HL-60 (cell line): ENCODE measurements around the gene IFI30.

ENCODE experiments used
- POLR2AphosphoS5 ChIP-seq: IDR thresholded peaks from 2 replicates; pipeline ENCODE4 v1.6.1; 2012; ENCODE audit warnings: low read depth
- REST ChIP-seq: IDR thresholded peaks from 2 replicates; pipeline ENCODE4 v1.6.1; 2012; ENCODE audit warnings: low read depth; ENCODE audit not compliant: insufficient replicate concordance
- TF ChIP-seq, protein P1 (sequence below): IDR thresholded peaks from one replicate; pipeline ENCODE4 v1.5.1; 2011; ENCODE audit warnings: low read length, control low read depth, inconsistent platforms; ENCODE audit not compliant: insufficient read depth

GRCh38 chr19:18155095-18156087 lies 18.2 kb upstream of the IFI30 start:
- TF ChIP-seq, protein P1, sequence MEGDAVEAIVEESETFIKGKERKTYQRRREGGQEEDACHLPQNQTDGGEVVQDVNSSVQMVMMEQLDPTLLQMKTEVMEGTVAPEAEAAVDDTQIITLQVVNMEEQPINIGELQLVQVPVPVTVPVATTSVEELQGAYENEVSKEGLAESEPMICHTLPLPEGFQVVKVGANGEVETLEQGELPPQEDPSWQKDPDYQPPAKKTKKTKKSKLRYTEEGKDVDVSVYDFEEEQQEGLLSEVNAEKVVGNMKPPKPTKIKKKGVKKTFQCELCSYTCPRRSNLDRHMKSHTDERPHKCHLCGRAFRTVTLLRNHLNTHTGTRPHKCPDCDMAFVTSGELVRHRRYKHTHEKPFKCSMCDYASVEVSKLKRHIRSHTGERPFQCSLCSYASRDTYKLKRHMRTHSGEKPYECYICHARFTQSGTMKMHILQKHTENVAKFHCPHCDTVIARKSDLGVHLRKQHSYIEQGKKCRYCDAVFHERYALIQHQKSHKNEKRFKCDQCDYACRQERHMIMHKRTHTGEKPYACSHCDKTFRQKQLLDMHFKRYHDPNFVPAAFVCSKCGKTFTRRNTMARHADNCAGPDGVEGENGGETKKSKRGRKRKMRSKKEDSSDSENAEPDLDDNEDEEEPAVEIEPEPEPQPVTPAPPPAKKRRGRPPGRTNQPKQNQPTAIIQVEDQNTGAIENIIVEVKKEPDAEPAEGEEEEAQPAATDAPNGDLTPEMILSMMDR, result no peak
- TF ChIP-seq REST (no peak), POLR2AphosphoS5 (no peak)
